Kasumi-1 (cell line): Measurements from ENCODE around the gene FCHSD2.

ENCODE experiments used
- DNase-seq, 2 experiments: peaks; one replicate each; lab custom pipeline; 2025; lab: John Stamatoyannopoulos, UW

FCHSD2 gene

DNA sequence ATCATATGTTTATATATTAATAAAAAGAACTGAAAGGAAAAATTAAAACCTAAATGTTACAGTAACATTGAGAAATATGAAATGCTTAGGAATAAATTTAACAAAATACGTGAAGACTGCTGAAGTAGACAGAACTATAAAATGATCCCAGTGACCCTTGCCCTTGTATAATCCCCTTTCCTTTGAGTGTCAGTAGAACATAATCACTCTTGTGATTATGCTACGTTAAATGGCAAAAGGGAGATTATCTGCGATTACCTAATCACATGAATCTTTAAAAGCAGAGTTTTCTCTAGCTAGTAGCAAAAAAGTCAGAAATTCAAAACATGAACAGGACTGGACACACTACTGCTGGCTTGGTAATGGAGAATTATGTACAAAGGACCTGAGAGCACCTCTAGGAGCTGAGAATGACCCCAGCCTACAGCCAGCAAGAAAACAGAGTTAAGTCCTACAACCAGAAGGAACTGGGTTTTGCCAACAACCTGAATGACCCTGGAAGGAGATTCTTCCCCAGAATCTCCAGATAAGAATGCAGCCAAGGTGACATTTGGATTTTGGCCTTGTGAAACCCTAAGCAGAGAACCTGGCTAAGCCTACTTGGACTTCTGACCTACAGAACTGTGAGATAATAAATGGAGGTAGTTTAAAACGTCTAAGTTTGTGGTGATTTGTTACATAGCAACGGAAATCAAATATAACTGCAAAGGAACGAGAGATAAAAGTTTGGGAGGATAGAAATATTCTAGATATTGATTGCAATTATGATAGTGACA is 170.7 kb downstream of the FCHSD2 start:
- no peak for DNase-seq

DNA sequence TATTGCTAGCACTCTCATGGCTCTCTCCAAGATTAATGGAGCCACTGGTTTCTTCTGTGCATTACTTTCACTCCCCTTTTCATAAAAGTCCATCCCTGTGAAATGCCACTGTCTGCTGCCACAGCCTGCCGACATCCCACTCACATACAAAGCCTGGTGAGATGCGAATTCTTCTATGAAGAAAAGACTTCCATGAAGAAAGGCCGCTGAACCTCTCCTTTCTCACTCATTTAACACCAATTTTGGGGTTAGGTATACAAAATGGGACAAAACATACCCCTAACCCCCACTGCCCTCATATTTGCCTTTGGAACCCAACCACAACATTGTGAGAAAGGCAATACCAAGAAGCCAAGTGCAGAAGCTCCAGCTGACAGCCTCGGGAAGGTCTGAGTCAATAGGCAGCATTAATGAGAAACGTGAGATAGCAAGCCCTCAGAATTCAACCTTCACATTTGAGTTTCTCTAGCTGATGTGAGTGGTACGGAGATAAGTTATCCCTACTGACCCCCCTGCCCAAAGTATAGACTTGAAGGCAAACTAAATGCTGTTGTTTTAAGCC is 171.5 kb downstream of the FCHSD2 start:
- DNase-seq, result no peak

DNA sequence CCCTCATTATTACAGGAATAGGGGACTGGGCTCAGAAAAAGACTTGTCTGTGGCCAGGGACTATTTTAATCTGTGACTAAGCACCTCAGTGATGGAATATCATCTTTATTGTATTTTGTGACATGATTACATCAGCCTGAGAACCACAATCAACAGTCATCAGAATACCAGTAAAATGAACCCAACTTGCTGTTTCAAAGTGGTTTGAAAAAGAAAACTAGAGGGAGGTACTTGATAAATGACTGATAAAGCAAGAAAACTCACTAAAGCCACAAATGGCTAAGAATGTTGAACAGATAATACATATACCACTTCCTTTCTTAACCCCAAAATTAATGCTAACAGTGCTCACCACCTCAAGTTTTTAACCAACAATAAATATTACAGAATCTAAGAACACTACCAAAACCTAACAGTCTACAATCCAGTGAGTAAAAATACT is 172.2 kb downstream of the FCHSD2 start:
- peak in 1 of 2 experiments; percentile 6 for DNase-seq

DNA sequence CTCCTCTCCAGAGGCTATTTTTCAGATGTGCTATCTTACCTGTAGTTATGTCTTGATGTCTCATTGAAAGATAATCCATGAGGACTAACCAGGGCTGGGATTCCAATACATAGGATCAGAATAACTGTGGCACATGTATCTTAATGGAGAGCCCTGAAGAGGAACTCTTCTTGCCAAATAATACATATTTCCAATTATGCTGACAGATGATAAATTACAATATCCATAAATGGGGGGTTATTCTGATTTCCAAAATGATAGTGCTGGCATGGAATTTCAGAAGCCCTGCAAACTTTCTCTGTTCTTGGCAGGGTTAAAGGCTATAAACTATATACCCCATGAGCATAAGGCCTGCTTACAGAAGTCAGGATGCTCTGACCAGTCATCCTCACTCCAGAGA is 173.7 kb downstream of the FCHSD2 start:
- no peak for DNase-seq

DNA sequence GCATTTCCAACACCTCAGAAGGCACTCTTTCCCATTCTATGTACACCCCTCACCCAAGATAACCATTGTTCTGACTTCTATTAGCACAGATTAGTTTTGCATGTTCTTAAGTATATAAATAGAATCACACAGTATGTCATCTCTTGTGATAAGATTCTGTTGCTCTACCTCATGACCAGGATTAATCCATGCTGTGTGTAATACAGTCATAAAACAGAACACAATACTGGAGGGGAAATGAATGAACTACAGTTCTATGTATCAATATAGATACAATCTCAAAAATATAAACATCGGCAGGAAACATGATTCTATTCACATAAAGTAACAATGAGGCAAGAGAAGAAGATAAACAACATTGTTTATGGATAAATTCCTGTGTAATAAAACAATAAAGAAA is 176.4 kb downstream of the FCHSD2 start:
- DNase-seq, result no peak

DNA sequence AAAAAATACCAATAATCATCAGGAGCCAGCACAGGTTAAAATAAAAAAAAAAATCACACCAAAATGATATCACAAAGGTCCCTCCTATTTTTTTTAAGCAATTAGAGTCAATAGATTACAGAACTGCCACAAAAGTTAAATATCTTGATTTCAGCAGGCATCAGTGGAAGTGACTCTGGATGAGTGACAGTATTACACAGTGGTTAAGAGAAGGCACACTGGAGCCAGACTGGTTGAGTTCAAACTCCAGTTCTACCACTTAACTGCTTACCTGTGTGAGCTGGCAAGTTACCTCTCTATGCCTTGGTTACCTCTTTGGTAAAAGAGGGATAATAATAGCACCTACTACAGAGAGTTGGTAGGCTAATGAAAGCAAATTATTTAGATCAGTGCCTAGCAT is 179.4 kb downstream of the FCHSD2 start:
- no peak for DNase-seq

DNA sequence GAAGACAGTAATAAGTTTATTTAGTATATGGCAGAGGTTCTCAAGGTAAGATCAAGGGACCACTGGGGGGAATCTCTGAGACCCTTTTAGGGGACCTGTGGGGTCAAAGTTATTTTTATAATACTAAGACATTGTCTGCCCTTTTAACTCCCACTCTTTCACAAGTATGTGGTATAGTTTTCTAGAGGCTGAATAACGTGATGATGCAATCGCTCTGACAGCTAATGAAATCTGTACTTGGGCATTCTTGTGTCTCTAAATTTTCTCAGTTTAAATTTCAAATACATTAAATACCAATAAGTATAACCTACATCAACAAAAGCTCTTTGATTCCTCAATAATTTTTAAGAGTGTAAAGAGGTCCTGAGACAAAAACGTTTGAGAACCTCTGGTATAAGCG is 180.0 kb downstream of the FCHSD2 start:
- no peak for DNase-seq

DNA sequence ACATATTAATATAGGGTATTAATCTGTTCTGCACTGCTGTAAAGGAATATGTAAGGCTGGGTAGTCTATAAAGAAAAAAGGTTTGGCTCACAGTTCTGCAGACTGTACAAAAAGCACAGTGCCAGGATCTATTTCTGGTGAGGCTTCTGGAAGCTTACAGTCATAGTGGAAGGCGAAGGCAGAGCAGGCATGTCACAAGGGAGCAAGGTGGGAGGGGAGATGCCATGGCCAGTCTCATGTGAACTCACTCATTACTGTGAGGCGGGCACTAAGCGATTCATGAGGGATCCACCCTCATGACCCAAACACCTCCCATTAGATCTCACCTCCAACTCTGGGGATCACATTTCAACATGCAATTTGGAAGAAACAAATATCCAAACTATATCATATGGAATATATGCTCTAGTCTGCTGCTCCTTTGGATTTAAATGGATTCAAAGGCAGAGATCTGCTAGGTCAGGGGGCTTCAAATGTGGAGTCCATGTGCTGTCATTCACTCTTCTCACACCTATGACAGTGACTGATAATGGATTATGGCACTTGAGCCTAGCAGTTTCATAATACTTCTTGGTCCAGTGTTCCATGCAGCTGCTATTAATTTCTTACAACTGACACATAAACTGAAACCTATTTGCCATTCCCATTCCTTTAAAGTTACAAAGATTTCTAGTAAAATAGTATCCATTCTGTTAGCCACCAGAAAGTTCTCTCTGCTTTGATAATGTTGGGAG is 182.0 kb downstream of the FCHSD2 start:
- no peak for DNase-seq

DNA sequence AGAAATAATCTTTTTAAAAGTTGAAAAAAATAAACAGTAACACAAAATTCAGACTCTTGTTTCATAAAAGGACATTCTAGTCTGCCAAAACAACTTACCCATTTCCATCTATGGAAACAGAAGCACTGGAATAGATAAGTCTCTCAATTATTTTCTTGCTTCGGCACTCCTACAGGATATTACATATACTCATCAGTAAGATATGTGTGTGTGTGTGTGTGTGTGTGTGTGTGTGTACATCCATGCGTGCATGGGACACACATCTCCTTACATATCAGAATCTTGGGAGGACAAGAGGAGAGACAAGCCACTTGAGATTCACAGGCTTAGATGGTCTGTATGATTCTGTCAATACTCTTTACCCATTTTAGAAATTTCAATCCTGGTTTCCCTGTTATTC is 183.3 kb downstream of the FCHSD2 start:
- DNase-seq, result no peak

DNA sequence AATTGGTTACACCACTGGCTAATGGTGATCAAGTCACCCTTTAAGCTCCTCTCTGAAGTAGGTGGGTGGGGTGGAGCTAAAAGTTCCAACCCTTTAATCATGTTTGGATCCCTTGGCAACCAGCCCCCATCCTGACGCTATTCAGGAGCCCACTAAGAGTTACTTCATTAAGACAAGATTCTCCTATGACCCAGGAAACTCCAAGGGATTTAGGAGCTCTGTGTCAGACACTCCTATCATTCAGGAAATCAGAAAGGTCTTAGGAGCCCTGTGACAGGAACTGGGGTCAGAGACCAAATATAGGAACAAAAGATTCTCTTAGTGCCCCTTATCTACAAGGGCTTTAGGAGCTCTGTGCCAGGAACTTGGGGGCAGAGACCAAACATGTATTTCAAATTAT is 186.7 kb downstream of the FCHSD2 start:
- no peak for DNase-seq

DNA sequence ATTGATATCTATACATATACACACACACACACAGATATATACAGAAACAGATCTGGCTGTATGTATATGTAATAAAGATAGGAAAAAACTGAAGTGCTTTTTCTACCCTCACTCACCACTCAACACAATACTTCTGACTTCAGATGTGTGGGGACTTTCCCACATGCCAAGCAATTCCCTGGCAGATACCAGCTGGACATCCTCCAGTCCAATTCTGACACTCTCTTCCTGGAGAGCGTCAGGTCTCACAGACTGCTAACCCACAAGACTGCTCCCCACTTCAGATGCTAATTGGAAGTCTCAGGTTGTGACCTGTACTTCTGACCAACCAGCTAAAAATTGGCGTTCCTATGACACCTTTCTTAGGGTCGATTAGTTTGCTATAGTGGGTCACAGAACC is 187.3 kb downstream of the FCHSD2 start:
- no peak for DNase-seq

DNA sequence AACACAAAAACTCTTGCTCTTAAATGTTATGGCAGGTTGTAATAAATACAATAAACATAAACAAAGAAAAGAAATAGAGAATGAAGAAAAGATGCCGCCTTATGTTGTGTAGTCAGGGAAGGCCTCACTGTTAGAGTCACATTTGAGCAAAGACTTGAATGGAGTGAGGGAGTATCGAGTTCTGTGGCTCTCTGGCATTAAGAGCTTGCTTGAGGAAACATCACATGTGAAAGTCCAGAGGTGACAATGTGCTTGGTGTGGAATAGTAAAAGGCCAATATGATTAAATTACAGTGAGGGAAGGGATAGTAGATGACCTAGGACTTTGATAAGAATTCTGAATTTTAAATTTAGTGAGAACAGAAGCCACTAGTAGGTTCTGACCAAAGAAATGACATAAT is 188.5 kb downstream of the FCHSD2 start:
- DNase-seq, result no peak

DNA sequence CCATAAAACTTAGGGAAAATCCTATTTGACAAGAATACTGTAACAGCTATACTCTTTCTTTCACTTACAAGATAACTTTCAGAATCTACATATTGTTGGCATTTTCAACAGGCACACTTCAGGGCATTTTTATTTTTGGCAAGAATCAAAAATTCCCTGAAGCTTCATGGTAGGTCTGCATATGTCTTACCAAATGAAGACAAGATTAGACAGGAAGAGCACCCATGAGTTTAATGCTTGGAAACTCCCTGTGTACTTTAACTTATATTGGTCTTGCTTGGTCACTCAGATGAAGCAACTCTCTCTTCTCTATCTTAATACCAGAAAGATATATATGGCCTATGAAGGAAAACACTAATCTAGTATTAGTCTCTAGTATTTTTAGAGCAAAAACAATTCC is 190.2 kb downstream of the FCHSD2 start:
- DNase-seq, result no peak

DNA sequence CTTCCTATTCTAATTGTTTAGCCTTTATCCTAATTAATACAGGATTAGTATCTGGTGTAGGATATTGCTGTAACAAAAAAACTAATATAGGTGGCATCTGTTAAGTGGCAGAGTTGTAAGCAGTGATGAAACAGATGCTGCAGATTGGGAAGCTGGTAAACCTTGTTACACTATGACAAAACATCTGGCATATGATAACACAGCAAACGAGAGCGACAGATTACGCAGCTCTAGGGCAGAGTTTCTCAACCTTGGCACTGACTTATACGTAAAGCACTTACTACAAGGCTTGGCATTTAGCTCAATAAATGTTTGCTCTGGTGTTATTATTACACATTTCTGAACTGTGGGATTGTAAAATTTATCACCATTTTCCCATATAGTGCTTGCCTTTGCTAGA is 190.9 kb downstream of the FCHSD2 start:
- DNase-seq, result no peak

DNA sequence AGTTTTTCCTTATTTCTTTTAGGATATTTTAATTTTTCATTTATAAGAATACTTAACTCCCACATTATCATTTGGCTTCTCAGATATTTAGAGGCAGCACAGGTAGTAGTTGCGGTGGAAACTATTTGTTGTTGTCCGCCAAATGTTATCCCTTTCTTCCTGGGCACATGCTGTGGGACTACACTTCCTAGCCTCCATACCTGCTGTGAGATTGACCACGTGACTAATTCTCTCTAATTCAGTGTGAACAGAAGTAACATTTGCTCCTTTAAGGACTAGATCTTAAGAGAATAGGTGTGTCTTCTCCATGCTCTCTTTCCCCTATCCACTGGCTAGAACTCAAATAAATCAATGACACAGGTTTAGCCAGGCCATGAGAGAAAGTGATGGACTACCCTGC is 191.4 kb downstream of the FCHSD2 start:
- no peak for DNase-seq

DNA sequence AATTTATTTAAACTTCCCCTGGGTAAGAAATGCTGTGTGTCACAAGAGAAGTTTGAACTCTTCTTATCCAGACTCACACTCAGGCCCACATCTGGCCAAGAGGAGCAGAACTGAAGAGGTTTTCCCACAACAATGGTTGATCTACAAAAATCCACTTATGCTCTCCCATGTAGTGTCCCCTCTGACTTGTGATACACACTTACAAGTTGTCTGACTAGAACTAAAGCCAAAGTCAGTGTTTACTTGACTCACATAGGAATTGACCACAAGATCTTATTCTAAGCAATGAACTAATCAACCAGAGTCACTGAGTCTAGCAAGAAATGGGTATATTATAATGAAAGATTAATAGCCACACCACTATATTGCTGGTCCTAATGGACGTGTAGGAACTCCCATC is 194.9 kb downstream of the FCHSD2 start:
- no peak for DNase-seq

DNA sequence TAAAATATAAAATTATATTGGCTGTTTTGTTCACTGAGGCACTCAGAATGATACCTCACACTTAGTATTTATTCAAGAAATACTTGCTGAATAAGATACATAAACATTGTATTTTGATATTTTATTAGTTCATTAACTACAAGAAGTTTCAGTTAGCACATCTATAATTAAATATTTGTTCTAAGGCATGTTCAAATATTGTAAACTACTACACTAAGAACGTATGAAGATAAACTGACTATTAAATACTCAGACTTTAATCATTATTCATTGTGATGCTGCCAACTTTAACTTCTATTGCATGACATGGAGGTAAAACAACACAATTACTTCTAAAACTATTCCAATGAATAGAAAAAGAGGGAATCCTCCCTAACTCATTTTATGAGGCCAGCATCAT is 198.5 kb downstream of the FCHSD2 start:
- DNase-seq, result no peak

DNA sequence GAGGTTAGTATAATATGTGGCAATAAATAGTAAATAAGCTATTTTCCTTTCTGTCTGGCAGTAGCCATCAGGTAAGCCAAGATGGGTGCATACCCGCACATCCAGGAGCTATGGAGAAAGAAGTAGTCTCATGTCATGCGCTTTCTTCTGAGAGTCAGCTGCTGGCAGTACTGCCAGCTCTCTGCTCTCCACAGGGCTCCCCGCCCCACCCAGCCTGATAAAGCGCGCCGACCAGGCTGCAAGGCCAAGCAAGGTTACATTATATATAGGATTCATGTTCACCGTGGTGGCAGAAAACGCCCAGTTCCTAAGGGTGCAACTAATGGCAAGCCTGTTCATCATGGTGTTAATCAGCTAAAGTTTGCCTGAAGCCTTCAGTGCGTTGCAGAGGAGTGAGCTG is 201.7 kb downstream of the FCHSD2 start:
- no peak for DNase-seq

DNA sequence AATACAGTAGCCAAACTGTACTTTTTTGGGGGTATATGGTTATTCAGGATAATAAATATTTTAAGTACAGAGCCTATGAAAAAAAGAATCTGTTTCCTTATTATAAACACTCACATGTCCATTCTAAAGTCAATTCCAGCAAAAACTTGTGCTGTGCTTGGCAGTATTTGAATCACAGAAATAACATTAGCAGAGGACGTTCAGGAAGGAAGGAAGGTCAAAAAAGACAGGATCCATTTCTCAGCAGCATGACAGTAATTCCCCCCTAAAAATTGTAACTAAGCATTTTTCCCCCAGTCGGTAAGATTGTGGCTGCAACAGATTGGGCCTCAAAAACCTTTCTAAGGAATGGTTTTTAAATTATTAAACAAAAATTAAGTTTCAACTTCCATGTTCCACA is 203.1 kb downstream of the FCHSD2 start:
- DNase-seq, result no peak

DNA sequence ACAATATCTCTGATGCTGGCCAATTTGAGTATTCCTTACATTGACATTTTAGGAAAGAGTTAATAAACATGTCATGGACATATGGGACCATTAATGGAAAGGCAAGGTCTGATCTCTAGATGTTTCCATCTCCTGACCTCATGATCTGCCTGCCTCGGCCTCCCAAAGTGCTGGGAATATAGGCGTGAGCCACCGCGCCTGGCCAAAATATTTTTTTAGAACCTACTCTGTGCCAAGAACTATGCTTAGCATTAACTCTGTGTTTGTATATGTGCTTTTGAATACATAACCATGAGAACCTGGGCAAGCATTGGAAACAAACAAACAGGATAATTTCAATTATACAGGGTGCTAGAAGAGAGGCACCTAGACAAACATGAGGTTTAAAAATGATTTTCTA is 204.7 kb downstream of the FCHSD2 start:
- no peak for DNase-seq

DNA sequence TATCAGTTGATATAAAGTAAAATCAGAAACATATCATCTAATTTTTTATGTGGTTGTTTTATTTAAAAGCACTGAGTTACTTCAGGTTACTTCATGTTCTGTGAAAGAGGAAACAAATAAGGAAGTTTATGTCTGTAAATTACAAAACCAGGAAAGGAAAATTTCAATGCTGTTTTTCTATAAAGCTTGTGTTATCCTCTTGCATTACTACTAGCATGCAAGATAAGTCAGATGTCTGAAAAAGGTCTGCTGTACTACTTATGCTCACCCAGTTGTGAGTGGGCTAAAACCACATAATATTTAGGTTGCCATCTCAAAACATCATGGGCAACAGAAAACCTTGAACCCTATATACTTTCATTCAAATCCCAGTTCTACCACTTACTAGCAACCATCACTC is 206.4 kb downstream of the FCHSD2 start:
- DNase-seq, result no peak

DNA sequence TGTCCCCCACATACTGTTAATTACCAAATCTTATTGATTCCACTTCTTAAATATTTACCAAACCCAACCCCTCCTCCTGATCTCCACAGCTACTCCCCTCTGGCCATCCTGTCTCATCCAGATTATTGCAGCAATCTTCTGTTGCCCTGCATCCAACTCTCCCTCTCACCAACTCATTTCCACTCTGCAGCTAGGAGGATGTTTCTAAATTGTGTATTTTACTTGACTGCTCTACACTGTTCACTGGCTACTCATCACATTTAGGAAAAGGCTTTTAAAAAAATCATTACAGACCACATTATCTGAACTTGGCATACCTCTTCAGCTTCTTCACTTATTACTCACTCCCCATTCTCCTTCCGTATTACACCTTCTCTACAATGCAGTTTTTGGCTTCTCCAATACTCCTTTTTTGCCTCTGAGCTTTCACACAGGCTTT is 210.0 kb downstream of the FCHSD2 start:
- no peak for DNase-seq

DNA sequence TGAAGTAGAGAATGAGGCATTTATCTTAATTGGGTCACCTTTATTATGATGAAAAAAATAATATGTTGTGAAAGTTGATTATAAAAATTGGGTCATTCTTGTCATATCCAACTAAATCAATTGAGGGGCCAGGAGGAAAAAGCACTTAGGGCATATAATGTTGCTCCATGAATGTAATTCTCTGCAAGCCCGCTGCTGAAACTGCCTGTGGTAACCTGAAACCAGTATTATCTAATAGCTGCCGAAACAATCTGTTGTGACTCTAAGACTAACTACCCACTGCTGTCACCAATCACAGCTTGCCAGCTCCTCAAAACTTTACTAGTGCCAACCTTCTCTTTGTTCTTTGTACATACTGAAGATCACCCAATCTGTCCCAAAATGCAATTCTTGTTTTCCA is 212.1 kb downstream of the FCHSD2 start:
- DNase-seq, result no peak
